Mesenteric fat pad (tissue), 1 donor: Measurements from ENCODE around the gene JPH2. TPM values are rescaled to one million over a fixed set of nuclear protein-coding genes. Genes with fewer than 3 reads are reported as not detected.

Source experiments
- DNase-seq: peaks from one replicate; pipeline ENCODE4 v3.0.0-alpha.2; 2020; ENCODE audit warnings: low spot score
- total RNA-seq: library from RNA; stranded (reverse); fragmentation: NEBNext Ultra II Directional; extraction: Animal tissue kit (Norgen Biotek cat#: 25700); gene quantifications from one replicate; pipeline ENCODE4 v1.2.1, GENCODE V29; 2021
- donor health status: DM: yes; HTN: yes; CAD: no.

Gene JPH2
- total RNA-seq, 1 donor from 2014 or later = 5.6 TPM

- no peak for DNase-seq
Measured at GRCh38 chr20:44104798-44105517, 82.0 kb downstream of the JPH2 start.

DNA sequence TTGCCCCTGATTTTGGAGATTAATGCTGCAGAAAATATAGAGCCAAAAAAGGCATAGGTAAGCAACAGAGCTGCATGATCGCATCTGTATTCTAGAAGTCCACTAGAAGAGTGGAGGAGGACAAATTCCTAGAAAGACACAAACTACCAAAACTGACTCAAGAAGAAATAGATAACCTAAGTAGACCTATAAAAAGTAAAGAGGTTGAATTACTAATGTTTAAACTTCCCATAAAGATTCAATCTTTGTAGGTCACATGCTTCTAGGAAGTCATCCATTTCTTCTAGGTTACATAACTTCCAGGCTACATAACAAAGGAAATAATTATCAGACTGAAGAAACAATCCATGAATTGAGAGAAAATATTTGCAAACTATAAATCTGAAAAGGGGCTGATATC lies 84.4 kb downstream of the JPH2 start:
- no peak for DNase-seq

DNA sequence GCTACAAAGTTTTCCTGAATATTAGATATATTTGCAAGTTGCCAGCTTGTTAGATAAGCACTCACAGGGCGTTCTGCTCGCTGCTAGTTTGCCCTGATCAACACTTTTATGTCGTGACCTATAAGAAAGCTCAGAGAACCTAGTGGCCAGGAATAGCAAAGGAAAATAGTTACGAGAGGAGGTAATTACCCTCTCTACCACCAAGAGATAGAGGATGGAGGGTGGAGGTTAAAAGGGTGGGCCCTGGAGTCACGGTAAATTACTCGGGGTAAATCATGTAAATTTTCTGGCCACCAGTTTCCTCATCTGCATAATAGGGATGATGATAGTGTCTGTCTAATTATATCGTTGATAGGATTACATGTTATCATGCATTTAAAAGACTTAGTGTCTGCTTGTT lies 87.2 kb downstream of the JPH2 start:
- DNase-seq = peak; percentile 2

DNA sequence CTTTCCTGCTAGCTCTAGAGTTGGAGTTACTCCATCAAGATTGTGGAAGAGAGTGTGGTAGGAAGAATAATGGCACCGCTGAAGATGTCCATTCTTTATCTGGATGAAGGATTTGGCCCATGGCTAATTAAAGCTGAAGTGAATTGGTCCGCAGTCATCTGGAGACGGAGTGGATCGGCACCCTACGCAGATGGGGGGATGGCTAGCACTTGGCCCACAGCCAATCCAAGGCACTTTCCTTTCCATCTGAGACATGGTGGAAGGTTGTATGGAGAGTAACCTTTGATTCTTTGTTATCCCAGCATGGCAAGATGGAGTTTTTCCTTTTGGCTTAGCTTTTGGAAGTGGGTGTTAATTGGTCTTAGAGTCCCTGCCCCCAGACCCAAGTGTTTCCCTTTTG lies 88.3 kb downstream of the JPH2 start:
- peak; percentile 18 for DNase-seq

GRCh38 chr20:44098256-44098630 lies 88.7 kb downstream of the JPH2 start:
- peak; percentile 62 for DNase-seq

GRCh38 chr20:44097521-44098255 lies 89.3 kb downstream of the JPH2 start:
- DNase-seq = peak; percentile 72

DNA sequence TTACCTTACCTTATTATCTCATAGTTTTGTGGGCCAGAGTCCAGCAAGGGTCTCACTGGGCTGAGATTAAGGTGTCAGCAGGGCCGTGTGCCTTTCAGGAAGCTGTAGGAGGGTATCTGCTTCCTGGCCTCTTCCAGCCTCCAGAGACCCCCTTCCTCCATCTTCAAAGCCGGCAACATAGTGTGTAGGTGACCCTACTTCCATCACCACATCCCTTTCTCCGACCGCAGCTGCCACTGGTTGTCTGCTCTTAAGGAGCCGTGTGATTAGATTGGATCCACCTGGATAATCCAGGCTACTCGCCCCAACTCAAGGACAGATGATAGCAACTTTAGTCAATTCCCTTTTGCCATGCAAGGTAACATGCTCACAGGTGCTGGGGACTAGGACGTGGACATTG lies 91.2 kb downstream of the JPH2 start:
- DNase-seq = no peak

DNA sequence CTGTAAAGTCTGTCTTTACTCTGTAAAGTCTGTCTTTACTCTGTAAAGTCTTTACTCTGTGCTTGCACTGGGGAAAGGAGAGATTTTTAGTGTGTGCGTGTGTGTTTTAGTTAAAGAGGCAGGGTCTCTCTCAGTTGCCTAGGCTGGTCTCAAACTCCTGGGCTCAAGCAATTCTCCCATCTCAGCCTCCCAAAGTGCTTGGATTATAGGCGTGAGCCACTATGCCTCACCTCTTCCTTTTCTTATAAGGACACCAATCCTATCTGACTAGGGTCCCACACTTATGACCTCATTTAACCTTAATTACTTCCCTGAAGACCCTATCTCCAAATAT lies 93.8 kb downstream of the JPH2 start:
- no peak for DNase-seq

GRCh38 chr20:44092551-44093248 lies 94.3 kb downstream of the JPH2 start:
- no peak for DNase-seq

GRCh38 chr20:44091026-44091425 lies 96.0 kb downstream of the JPH2 start:
- DNase-seq = no peak

GRCh38 chr20:44089987-44090674 lies 96.9 kb downstream of the JPH2 start:
- no peak for DNase-seq

DNA sequence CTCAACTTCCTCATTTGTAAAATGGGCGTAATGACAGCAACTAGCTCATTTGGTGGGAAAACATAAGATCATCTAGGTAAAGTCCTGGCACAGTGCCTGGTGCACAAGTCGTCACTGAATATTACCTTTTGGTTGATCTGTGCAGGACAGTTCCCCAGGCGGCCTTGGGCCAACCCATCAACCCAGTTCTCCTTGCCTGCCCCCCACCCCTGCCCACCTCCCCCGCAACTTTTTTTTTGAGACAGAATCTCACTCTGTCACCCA lies 99.2 kb downstream of the JPH2 start:
- no peak for DNase-seq

DNA sequence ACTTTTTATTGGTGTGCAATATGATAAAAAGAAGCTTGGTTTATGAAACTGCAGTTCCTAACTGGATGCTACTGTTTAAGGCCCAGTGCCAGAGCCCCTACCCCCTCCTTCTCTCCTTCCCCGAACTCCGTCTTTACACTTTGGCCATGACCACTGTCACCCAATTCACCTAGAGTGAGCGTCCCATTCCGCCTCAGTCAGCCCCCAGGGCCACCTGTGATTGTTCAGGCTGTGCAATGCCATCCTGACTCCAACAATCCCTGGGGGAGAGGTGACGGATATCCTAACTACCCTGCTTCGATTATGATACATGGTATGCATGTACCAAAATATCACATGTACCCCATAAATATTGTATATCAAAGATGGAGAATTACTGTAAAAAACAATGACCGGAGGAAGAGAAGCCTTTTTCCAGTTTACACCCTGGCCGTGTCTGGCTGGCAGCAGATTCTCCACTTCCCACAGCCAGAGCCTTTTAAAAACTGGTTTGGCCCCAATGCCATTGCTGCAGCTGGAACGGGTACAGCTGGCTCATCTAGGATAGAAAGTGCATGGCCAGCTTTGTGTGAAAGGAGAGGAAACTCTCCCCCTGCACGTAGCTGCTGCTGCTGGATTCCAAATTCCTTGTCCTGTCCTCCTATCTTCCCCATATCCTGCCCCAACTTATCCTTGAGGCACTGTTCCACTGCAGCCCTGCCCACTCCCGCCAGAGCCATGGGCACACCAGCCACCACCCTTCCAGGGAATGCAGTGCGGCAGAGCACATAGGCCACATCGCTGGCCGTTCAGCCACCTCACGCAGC lies 99.7 kb downstream of the JPH2 start:
- DNase-seq = no peak

DNA sequence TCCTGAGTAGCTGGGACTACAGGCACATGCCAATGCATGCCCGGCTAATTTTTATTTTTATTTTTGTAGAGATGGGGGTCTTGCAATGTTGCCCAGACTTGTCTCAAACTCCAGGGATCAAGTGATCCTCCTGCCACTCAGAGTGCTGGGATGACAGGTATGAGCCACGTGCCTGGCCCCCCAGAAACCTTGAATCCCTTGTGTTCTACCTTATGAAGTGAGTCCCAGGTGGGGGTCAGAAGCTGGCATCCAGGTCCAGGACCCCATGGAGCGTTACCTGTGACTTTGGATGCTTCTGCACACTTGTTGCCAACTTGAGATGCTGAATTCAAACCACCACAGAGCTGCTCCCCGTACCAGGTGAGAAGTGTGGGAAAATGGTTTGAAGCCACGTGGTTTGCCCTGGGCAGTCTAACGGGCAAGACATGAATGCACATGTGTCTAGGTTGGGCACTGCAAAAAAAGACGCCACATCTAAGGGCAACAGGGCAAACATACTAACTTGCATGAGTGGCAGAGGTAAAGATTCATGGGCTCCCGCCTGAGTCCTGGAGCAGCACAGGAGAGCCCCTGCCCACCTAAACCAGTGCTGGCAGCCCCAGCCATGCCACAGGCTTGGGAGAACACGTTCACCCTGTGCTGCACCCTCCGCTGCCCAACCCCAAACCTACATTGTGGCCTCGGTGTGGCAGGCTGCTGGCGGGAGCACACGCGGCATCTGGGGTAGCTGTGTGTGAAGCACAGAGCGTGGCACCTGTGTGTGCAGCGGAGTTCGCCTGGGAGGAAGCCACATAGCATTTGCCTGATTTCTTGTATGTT lies 101.2 kb downstream of the JPH2 start:
- DNase-seq = no peak

DNA sequence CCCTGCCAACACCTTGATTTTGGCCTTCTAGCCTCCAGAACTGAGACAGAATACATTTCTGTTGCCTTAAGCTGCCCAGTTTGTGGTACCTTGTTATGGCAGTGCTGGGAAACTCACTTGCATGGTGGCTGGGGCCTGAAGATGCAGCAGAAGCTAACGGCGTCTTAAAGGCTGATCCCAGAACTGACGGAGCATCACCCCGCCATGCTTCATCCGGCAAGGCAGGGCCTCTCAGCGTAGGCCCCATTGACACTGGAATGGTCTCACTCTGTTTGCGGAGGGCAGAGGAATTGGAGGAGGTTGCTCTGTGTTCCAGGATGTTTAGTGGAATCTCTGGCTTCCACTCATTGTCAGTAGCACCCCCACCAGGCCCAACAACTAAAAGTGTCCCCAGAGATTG lies 102.1 kb downstream of the JPH2 start:
- no peak for DNase-seq

GRCh38 chr20:44084439-44084838 lies 102.5 kb downstream of the JPH2 start:
- DNase-seq = no peak

- no peak for DNase-seq
Measured at GRCh38 chr20:44083220-44083933, 103.6 kb downstream of the JPH2 start.

DNA sequence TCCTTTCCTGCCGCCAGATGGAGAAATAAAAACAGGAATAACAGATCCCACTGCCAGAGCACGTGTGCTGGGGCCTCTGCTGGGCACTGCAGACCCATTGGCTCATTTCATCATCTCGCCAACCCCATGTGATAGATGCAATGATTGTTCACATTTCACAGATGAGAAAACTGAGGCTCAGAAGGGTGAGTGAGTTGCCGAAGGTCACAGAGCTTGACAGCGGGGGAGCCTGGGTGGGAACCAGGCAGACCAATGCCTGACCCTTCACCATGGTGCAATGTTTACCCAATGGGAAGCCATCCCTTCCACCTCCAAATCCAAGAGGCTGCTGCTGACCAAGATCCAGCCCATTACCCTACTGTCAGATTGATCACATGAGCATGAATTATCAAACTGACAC lies 105.1 kb downstream of the JPH2 start:
- no peak for DNase-seq

DNA sequence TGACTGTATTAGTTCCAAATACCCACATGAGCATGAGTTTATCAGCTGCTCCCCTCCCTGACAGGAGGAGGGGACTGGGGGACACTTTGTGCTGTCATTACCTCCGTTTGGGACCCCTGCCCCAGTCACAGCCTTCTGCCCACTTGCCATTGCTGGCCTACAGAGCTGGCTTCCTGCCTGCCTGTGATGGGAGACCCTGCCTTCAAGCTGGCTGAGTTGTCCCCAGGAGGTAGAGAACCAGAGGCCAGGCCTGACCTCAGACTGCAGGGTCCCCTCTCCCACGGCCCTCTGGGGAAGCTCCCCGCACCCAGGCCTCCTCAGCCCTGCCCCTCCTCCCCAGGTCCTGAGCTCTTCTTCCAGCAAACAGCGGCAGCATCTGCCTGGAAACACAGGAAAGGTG lies 105.5 kb downstream of the JPH2 start:
- DNase-seq = no peak
